Breast epithelium (tissue), 3 donors: ENCODE results near the gene GNA12.

ENCODE experiments used
- CTCF ChIP-seq, 3 donors: fragments of 450-650 bp; IDR thresholded peaks; one replicate each; pipeline ENCODE4 v1.5.1; 2016 to 2017; ENCODE audit warnings: antibody characterized with exemption in 3 of 3, mild to moderate bottlenecking in 3 of 3, moderate library complexity in 3 of 3
- POLR2A ChIP-seq: fragments of 450-650 bp; IDR thresholded peaks from one replicate; pipeline ENCODE4 v1.6.1; 2016; ENCODE audit warnings: antibody characterized with exemption, mild to moderate bottlenecking, moderate library complexity

GRCh38 chr7:2859952-2860351 is 15.8 kb upstream of the GNA12 start:
- TF ChIP-seq CTCF (IDR thresholded peaks at IDR 0.05) (no peak), POLR2A (no peak)
